ENCODE data around the gene C12orf56.
"Not testable (repeated sequence)": the region's sequence is repeated elsewhere in the genome, so short reads cannot be mapped to it uniquely, and the experiment has no call there.

The C12orf56 gene

GRCh38 chr12:64318605-64319004 lies 72.0 kb downstream of the C12orf56 start:
- no peak for DNase-seq

GRCh38 chr12:64311877-64312276 lies 78.7 kb downstream of the C12orf56 start:
- no peak for DNase-seq

GRCh38 chr12:64304571-64304970 lies 86.0 kb downstream of the C12orf56 start:
- no peak for DNase-seq

GRCh38 chr12:64299628-64300027 lies 90.9 kb downstream of the C12orf56 start:
- no peak for DNase-seq

GRCh38 chr12:64296301-64296700 lies 94.3 kb downstream of the C12orf56 start:
- DNase-seq, result no peak

GRCh38 chr12:64293654-64294364 lies 96.7 kb downstream of the C12orf56 start:
- no peak for DNase-seq

DNA sequence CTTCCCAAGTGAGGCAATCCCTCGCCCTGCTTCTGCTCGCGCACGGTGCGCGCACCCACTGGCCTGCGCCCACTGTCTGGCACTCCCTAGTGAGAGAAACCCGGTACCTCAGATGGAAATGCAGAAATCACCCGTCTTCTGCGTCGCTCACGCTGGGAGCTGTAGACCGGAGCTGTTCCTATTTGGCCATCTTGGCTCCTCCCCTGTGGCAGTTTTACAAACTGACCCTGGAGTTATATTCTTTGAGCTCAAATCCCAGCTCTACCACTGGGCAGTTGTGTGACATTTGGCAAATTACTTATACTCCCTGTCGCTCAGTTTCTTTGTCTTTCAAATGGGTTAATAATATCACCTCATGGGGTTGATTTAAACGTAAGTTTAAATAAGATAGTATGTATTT lies 97.4 kb downstream of the C12orf56 start:
- not testable (repeated sequence) for DNase-seq

DNA sequence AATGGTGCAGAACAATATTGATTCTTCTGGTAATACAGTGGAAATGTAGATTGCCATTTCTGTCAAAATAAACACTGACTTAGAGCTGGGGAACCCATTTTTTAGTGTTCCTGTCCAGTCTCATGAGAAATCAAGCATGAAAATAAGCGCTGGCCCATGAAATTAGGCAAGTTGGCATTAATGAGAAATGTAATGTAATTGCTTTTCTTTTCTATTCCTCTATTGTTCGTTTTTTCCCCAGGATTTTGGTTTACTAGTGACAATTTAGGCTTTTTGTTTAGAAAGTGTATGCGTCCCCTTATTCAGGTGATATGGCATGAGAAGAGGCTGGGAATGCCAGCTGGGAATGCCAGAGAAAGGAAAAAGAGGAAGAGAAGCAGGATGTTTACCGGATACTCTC lies 104.0 kb downstream of the C12orf56 start:
- no peak for DNase-seq

- no peak for DNase-seq
These were observed 106.3 kb downstream of the C12orf56 start for GRCh38 chr12:64284256-64284655.

- DNase-seq, result no peak
These were observed 112.1 kb downstream of the C12orf56 start for GRCh38 chr12:64278421-64278820.

DNA sequence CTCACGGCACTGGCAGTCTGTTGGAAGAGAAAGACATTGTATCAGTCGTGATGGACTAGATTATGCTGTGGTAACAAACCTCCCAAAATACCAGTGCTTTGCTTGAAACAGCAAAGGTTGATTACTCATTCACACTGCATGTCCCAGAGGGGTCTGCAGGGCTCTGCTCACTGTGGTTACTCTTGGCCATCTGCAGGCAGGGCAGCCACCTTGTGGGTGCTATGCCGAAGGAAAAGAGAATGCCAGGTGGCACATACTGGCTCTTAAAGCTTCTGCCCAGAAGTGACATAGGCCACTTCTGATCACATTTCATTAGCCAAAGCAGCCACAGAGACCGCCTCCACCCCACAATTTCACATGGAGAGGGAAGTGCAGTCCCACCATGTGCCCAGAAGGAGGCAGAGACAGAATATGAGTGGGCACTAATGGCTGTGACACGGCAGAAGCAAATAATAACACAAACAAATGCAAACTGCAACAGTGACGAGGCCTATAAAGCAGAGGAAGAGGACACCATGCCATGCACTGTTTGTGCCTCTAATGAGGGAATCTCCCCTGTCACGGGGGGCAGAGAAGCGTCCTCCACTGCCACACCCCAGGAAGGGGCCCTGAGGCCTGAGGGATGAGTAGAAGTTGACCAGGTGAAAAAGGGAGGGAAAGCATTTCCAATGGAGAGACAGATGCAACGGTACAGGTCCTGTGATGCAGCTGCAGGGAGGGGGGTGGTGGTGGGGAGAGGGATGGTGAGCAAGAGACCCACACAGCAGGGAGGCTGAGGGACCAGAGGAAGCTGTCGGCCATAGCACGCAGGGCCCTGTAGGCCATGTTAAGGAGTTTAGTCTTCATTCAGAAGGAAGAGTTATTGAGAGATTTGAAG lies 116.8 kb downstream of the C12orf56 start:
- DNase-seq, result peak in 5 of 58 donors; percentile 1 to 8 (median 7)

DNA sequence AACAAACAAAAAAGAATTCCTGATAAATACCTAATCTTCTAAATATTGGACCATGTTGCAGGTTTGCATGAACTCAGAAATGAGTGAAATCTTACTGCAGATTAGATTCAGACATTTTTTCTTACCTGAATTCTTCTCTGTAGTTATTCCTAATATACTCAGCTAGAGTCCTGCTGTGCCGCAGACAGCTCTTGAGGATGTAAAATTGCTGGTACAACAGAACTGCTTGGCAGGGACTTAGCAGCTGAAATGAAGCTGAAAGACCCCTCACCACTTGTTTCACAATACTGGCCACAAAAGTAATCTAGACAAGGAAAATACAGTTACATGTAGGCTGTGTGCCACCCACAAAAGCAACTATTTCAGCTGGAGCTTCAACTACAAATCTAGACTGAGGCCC lies 120.1 kb downstream of the C12orf56 start:
- no peak for DNase-seq

- no peak for DNase-seq
These were observed 121.4 kb downstream of the C12orf56 start for GRCh38 chr12:64269161-64269560.

- DNase-seq, result no peak
These were observed 122.1 kb downstream of the C12orf56 start for GRCh38 chr12:64268409-64268808.

GRCh38 chr12:64265839-64266238 lies 124.7 kb downstream of the C12orf56 start:
- DNase-seq, result no peak

GRCh38 chr12:64261813-64262212 lies 128.7 kb downstream of the C12orf56 start:
- DNase-seq, result no peak

GRCh38 chr12:64258576-64258975 lies 132.0 kb downstream of the C12orf56 start:
- no peak for DNase-seq

DNA sequence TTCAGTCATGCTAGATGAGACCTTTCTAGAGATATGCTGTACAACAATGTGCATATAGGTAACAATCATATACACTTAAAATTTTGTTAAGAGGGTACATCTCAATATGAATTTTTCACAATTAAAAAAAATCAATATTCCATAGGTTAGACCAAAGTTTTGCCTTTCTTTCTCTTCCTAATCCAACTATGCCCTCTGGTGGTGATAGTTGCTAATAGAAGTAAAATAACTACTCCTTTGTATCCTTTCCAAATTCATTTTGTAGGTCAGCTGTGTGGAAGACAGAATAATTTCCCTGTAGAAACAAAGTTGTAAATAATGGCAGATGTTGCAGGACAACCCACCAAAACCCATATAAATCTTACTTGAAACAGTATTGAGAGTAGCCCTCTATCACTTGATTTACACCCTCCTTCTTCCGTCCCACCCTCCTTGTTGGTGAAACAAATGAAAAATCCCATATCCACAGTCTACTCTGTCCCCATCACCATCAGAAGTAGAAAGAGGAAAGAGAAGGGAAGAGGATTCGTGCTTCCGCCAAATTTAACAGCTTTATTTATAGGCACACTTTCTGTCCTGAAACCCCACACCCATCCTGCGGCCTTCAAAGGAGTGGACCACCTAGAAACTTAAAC lies 134.3 kb downstream of the C12orf56 start:
- DNase-seq, result peak in 2 of 58 donors; percentile 33 to 68

GRCh38 chr12:64255249-64255648 lies 135.3 kb downstream of the C12orf56 start:
- DNase-seq, result no peak

- DNase-seq, result no peak
These were observed 137.2 kb downstream of the C12orf56 start for GRCh38 chr12:64253356-64253755.

GRCh38 chr12:64252681-64253080 lies 137.9 kb downstream of the C12orf56 start:
- DNase-seq, result no peak

DNA sequence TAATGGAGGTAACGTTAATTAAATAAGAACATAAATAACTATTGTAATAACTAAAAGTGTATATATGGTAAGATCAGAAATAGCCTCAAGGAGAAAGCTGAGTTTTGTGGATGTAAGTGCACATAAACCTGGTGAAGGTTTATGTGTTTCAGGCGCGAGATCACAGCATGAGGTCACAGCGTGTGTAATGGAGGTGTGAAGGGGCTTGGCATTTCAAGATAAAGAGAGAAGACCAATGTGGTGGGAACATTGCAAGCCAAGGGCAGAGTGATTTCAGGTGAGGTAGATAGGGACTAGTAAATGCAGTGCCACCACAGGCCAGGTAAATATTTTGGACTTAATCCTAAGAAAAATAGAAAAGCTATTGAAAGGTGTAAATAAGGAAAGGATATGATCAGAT lies 146.7 kb downstream of the C12orf56 start:
- no peak for DNase-seq
